Measurements from ENCODE around the gene ZFAND3. TPM values are rescaled to one million over a fixed set of nuclear protein-coding genes. Genes with fewer than 3 reads are reported as not detected.

Gene ZFAND3
- total and polyA plus RNA-seq, 9 donors, result 16.6 to 220 (median 51.9) TPM

DNA sequence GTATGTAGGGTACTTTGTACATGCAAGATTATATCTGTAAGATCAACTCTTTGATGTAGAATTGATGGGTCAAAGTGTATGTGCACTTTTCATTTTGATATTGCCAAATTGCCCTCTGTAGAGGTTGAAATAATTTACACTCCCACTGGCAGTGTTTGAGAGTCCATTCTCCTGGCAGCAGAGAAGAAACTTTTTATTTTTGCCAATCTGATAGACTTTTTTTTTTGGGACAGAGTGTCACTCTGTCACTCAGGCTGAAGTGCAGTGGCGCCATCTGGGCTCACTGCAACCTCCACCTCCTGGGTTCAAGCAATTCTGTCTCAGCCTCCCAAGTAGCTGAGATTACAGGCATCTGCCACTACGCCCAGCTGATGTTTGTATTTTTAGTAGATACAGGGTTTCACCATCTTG lies 199.2 kb downstream of the ZFAND3 start:
- TF ChIP-seq EP300 (IDR thresholded peaks at IDR 0.05), result no peak
- TF ChIP-seq POLR2A (IDR thresholded peaks at IDR 0.05), result no peak
- TF ChIP-seq, protein P1, sequence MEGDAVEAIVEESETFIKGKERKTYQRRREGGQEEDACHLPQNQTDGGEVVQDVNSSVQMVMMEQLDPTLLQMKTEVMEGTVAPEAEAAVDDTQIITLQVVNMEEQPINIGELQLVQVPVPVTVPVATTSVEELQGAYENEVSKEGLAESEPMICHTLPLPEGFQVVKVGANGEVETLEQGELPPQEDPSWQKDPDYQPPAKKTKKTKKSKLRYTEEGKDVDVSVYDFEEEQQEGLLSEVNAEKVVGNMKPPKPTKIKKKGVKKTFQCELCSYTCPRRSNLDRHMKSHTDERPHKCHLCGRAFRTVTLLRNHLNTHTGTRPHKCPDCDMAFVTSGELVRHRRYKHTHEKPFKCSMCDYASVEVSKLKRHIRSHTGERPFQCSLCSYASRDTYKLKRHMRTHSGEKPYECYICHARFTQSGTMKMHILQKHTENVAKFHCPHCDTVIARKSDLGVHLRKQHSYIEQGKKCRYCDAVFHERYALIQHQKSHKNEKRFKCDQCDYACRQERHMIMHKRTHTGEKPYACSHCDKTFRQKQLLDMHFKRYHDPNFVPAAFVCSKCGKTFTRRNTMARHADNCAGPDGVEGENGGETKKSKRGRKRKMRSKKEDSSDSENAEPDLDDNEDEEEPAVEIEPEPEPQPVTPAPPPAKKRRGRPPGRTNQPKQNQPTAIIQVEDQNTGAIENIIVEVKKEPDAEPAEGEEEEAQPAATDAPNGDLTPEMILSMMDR (IDR thresholded peaks at IDR 0.05), result no peak
- 91 to 93% (median 91%) methylated on average over 2 of the region's 2 CpGs for WGBS, 3 donors
- intact Hi-C loops (cut with DNase I), result no loop called here
- no peak overlapping the region for H3K4me3 ChIP-seq
- H3K4me1 ChIP-seq (ENCODE audit: insufficient read depth), result peaks cover 1% of the 10 kb centered on the region
- H3K9me3 ChIP-seq, result no peaks in the 10 kb centered on the region
- no peaks in the 10 kb centered on the region for H3K27me3 ChIP-seq
- H3K36me3 ChIP-seq, result no peaks in the 10 kb centered on the region
- no peak for DNase-seq
- no peak overlapping the region for H3K27ac ChIP-seq

DNA sequence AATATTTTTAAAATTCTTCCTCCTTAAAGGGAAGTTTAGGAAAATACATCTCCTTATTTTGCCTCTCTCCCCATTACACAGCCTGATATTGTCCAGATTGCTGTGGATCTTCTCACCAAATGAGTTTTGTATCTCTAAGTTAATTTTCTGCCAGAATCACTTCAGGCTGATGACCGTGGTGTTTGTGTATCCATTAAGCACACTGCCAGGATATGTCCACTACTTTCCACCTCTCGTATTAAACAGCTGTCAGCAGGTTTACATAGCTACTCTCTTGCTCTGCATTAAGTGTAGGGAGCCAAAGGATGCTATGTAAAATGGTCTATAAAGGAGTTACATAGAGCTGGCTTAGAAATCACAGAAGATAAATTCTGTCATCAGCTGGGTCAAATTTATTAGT lies 201.1 kb downstream of the ZFAND3 start:
- Histone ChIP-seq H3K4me1 (ENCODE audit: insufficient read depth) (peaks cover 1% of the 10 kb centered on the region), H3K9me3 (no peaks in the 10 kb centered on the region), H3K36me3 (no peaks in the 10 kb centered on the region), H3K27me3 (no peaks in the 10 kb centered on the region), H3K27ac (no peak overlapping the region), H3K4me3 (no peak overlapping the region)
- WGBS, 3 donors, result 18 to 34% (median 20%) methylated on average over 2 of the region's 2 CpGs
- no peak for DNase-seq
- TF ChIP-seq EP300 (IDR thresholded peaks at IDR 0.05) (no peak), POLR2A (IDR thresholded peaks at IDR 0.05) (no peak)
- TF ChIP-seq, protein P1 (IDR thresholded peaks at IDR 0.05), result no peak
- intact Hi-C loops (cut with DNase I), result no loop called here

DNA sequence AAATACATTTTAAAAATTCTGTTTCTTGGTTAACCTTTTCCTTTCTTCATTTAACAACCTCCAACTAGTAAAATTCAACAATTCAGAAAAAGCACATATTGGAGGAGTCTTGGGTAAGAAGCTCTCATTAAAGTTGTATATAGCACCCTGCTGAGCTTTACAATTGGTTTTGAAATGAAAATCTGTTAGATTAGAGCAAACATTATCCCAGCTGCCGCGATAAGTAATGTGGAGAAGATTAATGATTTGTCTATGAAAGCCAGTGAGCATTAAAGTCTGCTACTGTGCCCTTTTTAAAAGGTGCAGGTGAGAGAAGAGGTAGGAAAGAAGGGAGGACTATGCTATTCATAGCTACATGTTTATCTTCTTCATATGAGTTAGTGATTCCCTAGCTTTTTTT lies 201.5 kb downstream of the ZFAND3 start:
- TF ChIP-seq POLR2A (IDR thresholded peaks at IDR 0.05) (no peak), EP300 (IDR thresholded peaks at IDR 0.05) (no peak)
- TF ChIP-seq, protein P1 (IDR thresholded peaks at IDR 0.05), result no peak
- intact Hi-C loops (cut with DNase I), result no loop called here
- WGBS, 3 donors, result 52 to 68% (median 62%) methylated on average over 2 of the region's 2 CpGs
- H3K4me3 ChIP-seq, result no peak overlapping the region
- no peaks in the 10 kb centered on the region for H3K27me3 ChIP-seq
- no peaks in the 10 kb centered on the region for H3K9me3 ChIP-seq
- H3K27ac ChIP-seq, result no peak overlapping the region
- DNase-seq, result no peak
- peaks cover 1% of the 10 kb centered on the region for H3K4me1 ChIP-seq (ENCODE audit: insufficient read depth)
- H3K36me3 ChIP-seq, result no peaks in the 10 kb centered on the region

DNA sequence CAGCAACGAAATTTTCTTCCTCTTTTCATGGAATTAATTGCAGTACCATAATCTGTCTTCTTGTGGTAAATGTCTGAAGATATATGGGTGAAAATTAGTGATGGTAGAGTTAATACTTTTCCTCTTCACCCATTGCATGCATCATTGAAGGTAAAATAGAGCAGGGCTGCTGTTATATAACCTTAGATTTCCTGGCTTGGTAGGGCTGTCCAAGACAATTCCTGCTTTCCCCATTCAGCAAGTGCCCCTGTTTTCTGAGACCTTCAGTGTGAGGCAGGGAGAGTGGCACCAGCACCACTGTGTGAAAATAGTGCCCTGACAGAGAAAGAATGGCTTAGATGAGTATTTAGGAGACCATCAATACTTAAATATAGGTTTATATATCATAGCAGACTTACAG lies 202.0 kb downstream of the ZFAND3 start:
- no peak for TF ChIP-seq EP300 (IDR thresholded peaks at IDR 0.05)
- TF ChIP-seq, protein P1 (IDR thresholded peaks at IDR 0.05), result no peak
- H3K4me3 ChIP-seq, result no peak overlapping the region
- H3K36me3 ChIP-seq, result no peaks in the 10 kb centered on the region
- no peak overlapping the region for H3K27ac ChIP-seq
- WGBS, 3 donors, result 70 to 77% (median 76%) methylated on average over 1 of the region's 1 CpG
- intact Hi-C loops (cut with DNase I), result no loop called here
- no peaks in the 10 kb centered on the region for H3K9me3 ChIP-seq
- H3K27me3 ChIP-seq, result no peaks in the 10 kb centered on the region
- peaks cover 1% of the 10 kb centered on the region for H3K4me1 ChIP-seq (ENCODE audit: insufficient read depth)
- no peak for DNase-seq

DNA sequence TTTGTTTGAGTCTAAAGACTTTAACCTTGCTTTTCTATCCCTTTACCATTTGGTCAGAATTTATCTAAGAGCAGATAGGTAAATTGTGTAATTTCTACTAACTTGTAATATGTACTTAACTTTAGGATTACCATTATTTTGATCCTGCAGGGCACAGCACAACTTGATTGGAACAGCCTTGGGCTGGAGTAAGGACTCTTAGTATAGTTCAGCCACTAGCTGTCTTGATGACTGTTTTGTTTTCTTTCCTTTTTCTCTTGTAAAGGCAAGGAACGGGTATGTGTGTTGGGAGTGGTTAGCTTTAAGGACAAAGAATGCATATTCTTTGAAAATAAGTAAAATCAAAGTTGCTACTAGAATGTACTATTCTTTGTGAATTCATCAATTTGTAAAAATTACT lies 203.2 kb downstream of the ZFAND3 start:
- intact Hi-C loops (cut with DNase I), result no loop called here
- Histone ChIP-seq H3K4me3 (no peak overlapping the region), H3K27me3 (no peaks in the 10 kb centered on the region), H3K9me3 (no peaks in the 10 kb centered on the region), H3K4me1 (ENCODE audit: insufficient read depth) (peaks cover 1% of the 10 kb centered on the region), H3K27ac (no peak overlapping the region), H3K36me3 (no peaks in the 10 kb centered on the region)
- DNase-seq, result no peak
- 83 to 98% (median 89%) methylated on average over 1 of the region's 1 CpG for WGBS, 3 donors
- TF ChIP-seq, protein P1 (IDR thresholded peaks at IDR 0.05), result no peak
- TF ChIP-seq EP300 (IDR thresholded peaks at IDR 0.05), result no peak
- TF ChIP-seq POLR2A (IDR thresholded peaks at IDR 0.05), result no peak
